Left ventricle myocardium inferior (tissue), 1 donor: ENCODE data around the gene SERINC5. TPM values are rescaled to one million over a fixed set of nuclear protein-coding genes. Genes with fewer than 3 reads are reported as not detected.

Experiments
- DNase-seq: peaks from one replicate; pipeline ENCODE4 v3.0.0-alpha.2; 2020
- H3K27ac ChIP-seq: fragments of 200-600 bp; replicated peaks from 2 replicates; pipeline ENCODE4 v1.8.0; 2021
- H3K27me3 ChIP-seq: fragments of 200-600 bp; 2 replicates; pipeline ENCODE4 v1.8.0; 2021; ENCODE audit warnings: low read depth
- H3K36me3 ChIP-seq: fragments of 200-600 bp; 2 replicates; pipeline ENCODE4 v1.8.0; 2021
- H3K4me1 ChIP-seq: fragments of 200-600 bp; 2 replicates; pipeline ENCODE4 v1.8.0; 2021
- H3K4me3 ChIP-seq: fragments of 200-600 bp; 2 replicates; pipeline ENCODE4 v1.8.0; 2021; ENCODE audit warnings: mild to moderate bottlenecking, moderate library complexity
- H3K9me3 ChIP-seq: fragments of 200-600 bp; replicated peaks from 2 replicates; pipeline ENCODE4 v1.8.0; 2021
- intact Hi-C: fragments of 100-400 bp; cut with micrococcal nuclease; formaldehyde crosslinking; loops from one replicate; pipeline ENCODE4 v1.11.0; 2022
- total RNA-seq: library from RNA; stranded (reverse); fragmentation: NEBNext Ultra II Directional; extraction: Animal tissue kit (Norgen Biotek cat#: 25700); gene quantifications from one replicate; pipeline ENCODE4 v1.2.1, GENCODE V29; 2021
- TF ChIP-seq, protein P1 (sequence below): fragments of 200-600 bp; IDR thresholded peaks from 2 replicates; pipeline ENCODE4 v1.8.0; 2021; ENCODE audit warnings: antibody characterized with exemption, mild to moderate bottlenecking, borderline replicate concordance
- donor health status: DM: no; HTN: yes; CAD: no; lungs with severe emphysema.

SERINC5 gene
- total RNA-seq, 1 donor from 2014 or later = 12.2 TPM

DNA sequence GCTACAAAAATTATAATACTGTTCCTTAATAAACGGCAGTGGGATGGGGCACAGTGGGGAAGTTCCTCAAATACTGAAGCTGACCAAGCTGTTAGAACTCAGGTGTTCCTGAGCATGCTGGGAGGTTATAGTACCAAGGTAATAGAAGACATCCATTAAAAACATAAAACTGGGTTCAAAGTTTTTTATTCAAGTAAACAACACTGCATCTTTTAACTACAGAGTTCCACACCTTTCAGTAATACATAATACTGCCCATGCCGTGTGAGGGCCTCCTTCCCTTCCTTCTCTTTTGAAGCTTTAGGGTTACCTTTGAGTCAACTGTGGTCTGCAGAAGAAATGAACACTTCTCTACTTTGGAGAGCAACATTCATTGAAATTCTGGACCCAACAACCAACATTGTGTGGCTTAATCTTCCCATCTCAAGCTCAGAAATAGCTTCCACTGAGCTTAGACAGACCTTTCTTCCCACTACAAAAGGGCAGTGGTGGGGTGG is 43.6 kb downstream of the SERINC5 start:
- Histone ChIP-seq H3K36me3 (no peaks in the 10 kb centered on the region), H3K27ac (no peak overlapping the region), H3K9me3 (no peaks in the 10 kb centered on the region), H3K27me3 (no peaks in the 10 kb centered on the region), H3K4me1 (peaks cover 65% of the 10 kb centered on the region), H3K4me3 (no peak overlapping the region)
- no peak for DNase-seq
- intact Hi-C loops = no loop called here
- TF ChIP-seq, protein P1, sequence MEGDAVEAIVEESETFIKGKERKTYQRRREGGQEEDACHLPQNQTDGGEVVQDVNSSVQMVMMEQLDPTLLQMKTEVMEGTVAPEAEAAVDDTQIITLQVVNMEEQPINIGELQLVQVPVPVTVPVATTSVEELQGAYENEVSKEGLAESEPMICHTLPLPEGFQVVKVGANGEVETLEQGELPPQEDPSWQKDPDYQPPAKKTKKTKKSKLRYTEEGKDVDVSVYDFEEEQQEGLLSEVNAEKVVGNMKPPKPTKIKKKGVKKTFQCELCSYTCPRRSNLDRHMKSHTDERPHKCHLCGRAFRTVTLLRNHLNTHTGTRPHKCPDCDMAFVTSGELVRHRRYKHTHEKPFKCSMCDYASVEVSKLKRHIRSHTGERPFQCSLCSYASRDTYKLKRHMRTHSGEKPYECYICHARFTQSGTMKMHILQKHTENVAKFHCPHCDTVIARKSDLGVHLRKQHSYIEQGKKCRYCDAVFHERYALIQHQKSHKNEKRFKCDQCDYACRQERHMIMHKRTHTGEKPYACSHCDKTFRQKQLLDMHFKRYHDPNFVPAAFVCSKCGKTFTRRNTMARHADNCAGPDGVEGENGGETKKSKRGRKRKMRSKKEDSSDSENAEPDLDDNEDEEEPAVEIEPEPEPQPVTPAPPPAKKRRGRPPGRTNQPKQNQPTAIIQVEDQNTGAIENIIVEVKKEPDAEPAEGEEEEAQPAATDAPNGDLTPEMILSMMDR = no peak

DNA sequence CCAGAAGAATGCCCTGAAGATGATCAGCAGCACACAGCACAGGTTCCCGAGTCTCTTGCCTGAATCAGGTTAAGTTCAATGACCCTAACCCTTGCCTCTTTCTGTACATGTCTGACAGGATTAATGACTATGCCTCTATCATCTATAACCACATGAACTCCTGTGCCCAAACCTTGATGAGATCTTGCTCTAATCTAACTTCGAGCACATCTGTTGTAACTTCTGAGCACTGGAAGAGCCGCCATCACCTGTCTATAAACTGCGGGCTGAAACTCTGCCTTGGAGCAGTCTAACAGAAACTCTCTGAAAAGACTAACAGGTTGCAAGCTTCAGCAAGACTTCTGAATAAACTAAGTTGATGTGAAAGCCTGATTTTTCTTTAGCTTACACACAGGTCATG is 44.5 kb downstream of the SERINC5 start:
- Histone ChIP-seq H3K27ac (no peak overlapping the region), H3K9me3 (no peaks in the 10 kb centered on the region), H3K4me3 (no peak overlapping the region), H3K36me3 (no peaks in the 10 kb centered on the region), H3K4me1 (peaks cover 67% of the 10 kb centered on the region), H3K27me3 (no peaks in the 10 kb centered on the region)
- DNase-seq = no peak
- TF ChIP-seq, protein P1 = no peak
- intact Hi-C loops = no loop called here

DNA sequence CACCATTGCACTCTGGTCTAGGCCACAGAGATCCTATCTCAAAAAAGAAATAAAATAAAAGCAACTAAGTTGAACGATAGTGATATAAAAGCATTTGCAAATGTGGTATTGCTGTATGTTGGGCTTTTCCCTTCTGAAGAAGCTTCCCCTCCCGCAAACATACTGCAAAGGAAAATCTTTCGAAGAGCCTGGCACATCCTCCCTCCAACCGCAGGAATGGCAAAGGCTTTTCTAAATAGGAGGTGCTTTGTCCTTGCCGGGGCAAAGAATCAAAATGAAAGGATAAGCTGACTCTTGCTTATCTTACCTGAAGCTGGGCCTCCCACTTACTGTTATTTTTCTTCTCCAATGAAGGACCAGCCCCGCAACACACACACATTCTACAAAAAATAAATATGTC is 45.8 kb downstream of the SERINC5 start:
- TF ChIP-seq, protein P1 = no peak
- peaks cover 5% of the 10 kb centered on the region for H3K9me3 ChIP-seq
- no peaks in the 10 kb centered on the region for H3K27me3 ChIP-seq
- no peak for DNase-seq
- no peaks in the 10 kb centered on the region for H3K36me3 ChIP-seq
- no peak overlapping the region for H3K27ac ChIP-seq
- intact Hi-C loops = no loop called here
- H3K4me1 ChIP-seq = peaks cover 67% of the 10 kb centered on the region
- no peak overlapping the region for H3K4me3 ChIP-seq

DNA sequence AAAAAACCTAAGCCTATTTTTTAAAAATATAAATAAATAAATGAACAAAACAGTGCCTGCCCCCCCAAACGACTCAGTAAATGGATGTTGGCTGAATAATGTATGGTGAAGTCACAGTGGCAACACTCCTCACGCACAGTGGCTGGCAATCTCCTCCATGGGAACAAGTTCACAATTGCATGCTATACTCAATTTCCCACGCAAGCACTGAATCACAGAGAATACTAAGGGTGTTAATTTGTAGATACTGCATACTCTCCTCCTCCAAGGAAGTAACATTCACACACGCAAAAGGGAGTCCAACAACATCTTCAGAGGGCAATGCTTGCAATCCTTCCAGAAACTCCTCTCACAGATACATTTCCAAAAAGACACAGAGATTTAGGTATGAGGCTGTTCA is 47.5 kb downstream of the SERINC5 start:
- peaks cover 6% of the 10 kb centered on the region for H3K9me3 ChIP-seq
- no peak for DNase-seq
- TF ChIP-seq, protein P1 = no peak
- no peaks in the 10 kb centered on the region for H3K36me3 ChIP-seq
- intact Hi-C loops = no loop called here
- no peak overlapping the region for H3K4me3 ChIP-seq
- H3K27ac ChIP-seq = no peak overlapping the region
- no peaks in the 10 kb centered on the region for H3K27me3 ChIP-seq
- H3K4me1 ChIP-seq = peaks cover 70% of the 10 kb centered on the region

DNA sequence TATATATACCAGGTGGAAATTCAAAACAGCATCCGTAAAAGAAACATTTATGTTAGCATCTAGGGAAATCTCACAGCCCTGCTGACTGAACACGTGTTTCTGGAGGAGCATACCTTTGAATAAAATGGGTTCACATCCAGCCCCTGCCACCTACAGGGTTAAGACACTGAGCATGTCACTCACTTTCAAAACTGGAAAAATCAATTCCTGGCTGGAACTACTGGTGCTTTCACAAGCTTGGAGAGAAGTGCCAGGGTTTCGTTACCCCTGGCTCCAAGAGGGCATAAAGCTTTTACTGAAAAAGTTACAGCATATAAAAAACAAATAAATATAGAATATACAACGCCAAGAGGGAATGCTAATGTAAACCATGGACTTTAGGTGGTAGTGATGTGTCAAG is 48.0 kb downstream of the SERINC5 start:
- no peak for DNase-seq
- peaks cover 6% of the 10 kb centered on the region for H3K9me3 ChIP-seq
- H3K36me3 ChIP-seq = peaks cover under 1% of the 10 kb centered on the region
- H3K27ac ChIP-seq = no peak overlapping the region
- no peak overlapping the region for H3K4me3 ChIP-seq
- TF ChIP-seq, protein P1 = no peak
- intact Hi-C loops = no loop called here
- H3K27me3 ChIP-seq = no peaks in the 10 kb centered on the region
- peaks cover 69% of the 10 kb centered on the region for H3K4me1 ChIP-seq
